ENCODE data around the gene MRPL43.
A peak's percentile ranks its signal among the peaks of the same experiment; 100 is the strongest.

The MRPL43 gene

DNA sequence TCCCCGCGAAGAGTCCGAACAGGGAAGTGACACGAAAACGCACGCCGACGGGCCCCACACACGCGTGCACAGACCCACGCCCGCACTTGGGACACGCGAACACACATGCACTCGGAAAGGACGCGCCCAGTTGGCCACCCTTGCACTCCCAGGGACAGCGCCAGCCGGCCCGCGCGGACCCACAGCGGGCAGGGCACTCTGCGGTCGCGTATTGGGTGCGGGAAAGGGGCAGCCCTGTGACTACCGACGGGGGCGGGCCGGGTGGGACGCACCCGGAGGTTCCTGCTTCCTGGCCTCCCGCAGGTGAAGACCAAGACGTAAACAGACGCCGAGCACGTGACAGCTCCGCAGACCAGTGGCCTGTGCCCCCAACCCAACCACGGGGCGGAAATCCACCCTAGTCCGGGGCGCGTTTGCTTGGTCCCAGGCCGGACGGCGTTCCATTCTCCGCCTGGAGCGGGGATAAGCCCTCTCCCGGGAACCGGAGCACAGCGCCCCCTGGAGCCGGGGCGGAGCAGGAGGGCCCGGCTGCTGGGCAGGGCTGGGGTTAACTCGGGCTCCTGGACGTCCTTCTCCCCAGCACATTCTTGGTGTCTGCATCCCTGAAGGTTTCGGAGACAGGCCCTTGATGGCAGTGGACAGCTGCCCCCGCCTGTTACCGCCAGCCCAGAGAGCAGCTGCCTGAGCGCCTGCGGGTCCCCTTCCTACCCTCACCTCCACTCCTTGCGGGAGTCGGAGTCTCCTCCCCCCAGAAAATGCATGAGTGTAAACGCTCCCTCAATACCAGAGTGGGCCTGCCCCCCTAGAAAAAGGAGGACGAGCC lies 10.3 kb upstream of the MRPL43 start:
- peak; percentile 46 for DNase-seq (ENCODE audit: low read depth)
- TF ChIP-seq, protein P1, sequence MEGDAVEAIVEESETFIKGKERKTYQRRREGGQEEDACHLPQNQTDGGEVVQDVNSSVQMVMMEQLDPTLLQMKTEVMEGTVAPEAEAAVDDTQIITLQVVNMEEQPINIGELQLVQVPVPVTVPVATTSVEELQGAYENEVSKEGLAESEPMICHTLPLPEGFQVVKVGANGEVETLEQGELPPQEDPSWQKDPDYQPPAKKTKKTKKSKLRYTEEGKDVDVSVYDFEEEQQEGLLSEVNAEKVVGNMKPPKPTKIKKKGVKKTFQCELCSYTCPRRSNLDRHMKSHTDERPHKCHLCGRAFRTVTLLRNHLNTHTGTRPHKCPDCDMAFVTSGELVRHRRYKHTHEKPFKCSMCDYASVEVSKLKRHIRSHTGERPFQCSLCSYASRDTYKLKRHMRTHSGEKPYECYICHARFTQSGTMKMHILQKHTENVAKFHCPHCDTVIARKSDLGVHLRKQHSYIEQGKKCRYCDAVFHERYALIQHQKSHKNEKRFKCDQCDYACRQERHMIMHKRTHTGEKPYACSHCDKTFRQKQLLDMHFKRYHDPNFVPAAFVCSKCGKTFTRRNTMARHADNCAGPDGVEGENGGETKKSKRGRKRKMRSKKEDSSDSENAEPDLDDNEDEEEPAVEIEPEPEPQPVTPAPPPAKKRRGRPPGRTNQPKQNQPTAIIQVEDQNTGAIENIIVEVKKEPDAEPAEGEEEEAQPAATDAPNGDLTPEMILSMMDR (IDR thresholded peaks at IDR 0.05; ENCODE audit: low read depth, low read length, missing control alignments), result peak; percentile 87
- H3K4me3 ChIP-seq (ENCODE audit: low read depth, low read length), result peak overlapping the region; percentile 87

DNA sequence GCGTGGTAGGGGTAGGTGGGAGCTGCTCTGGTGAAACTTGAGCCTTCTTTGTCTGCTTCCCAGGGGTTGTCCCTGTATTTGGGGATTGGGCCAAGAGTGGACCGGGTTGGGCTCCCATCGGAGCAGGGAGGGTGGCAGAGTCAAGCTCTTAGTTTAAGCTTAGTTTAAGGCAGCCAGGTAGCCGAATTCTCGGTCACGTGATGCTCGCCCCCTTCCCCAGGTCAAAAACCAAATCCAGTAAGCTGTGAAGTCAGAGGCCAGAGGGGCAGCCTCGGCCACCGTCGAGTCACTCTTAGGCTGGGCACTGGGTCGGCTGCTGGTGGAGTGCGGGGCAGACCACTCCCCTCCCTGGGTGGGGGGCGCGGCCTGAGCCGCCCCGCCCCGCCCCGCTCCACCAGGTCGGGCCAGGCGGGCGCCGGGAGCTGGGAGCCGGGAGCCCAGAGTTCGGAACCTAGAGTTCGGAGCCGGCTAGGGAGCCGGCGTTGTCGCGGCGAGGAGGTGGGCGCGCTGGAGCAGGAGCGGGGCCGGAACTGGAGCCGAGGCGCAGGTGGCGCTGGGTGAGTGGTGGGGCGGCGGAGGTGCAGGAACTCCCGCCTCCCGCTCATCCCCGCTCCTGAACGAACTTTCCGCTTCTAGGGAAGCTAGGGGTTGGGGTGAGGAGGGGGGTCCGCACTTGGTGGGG lies 9.5 kb upstream of the MRPL43 start:
- peak overlapping the region; percentile 87 for H3K4me3 ChIP-seq (ENCODE audit: low read depth, low read length)
- TF ChIP-seq, protein P1 (IDR thresholded peaks at IDR 0.05; ENCODE audit: low read depth, low read length, missing control alignments), result no peak
- DNase-seq (ENCODE audit: low read depth), result no peak

DNA sequence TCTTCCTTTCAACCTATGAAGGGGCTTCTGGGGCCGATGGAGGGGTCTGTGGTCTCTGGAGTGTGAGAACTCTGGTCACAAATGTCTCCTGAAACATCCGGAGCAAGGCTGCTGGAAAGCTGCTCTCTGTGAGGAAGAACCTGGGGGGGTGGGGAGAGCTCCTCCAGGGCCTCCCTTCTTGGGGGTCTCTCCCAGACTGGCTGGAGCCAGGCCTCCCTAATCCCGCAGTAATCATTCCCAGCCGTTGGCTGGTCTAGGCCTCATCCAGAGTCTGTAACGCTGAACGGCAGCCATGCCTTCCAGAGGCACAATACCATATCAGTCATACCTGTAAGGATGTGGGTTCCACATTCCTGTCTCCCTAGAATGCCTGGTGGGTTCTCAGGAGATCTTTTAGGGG lies 7.9 kb upstream of the MRPL43 start:
- no peak for DNase-seq (ENCODE audit: low read depth)
- H3K4me3 ChIP-seq (ENCODE audit: low read depth, low read length), result no peak overlapping the region
- TF ChIP-seq, protein P1 (IDR thresholded peaks at IDR 0.05; ENCODE audit: low read depth, low read length, missing control alignments), result no peak

DNA sequence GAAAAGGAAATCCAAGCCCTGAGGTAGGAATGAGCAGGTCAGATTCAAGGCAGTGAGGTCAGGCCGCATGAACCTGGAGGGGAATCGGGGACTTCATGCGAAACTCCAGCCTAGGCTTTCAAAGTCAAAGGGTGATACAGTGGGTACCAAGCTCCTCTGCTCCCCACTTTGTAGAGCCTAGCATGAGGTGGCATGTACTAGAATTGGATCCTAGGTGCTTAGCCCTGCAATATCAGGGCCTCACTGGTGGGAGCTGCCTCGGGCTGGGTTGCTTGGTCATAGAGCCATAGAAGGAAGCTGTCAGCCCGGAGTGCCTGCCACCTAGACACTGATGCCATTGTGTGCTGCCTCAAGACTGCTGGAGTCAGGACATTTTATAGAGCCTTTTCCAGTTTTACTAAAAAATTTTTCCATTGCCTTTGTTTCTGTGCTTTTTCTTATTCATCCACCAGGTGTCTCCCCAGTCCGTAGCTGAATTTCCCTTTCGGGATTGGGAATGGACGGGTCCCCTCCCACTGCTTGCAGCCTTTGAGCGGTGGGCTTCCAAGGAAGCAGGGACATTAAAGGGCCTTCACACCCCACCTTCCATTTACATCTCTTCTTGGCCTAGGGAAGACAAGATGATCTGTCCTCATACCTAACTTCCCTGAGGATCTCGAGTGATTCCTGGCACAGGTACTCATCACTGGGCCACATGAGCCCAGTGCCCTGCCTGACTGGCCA lies 6.8 kb upstream of the MRPL43 start:
- DNase-seq (ENCODE audit: low read depth), result no peak
- H3K4me3 ChIP-seq (ENCODE audit: low read depth, low read length), result no peak overlapping the region
- TF ChIP-seq, protein P1 (IDR thresholded peaks at IDR 0.05; ENCODE audit: low read depth, low read length, missing control alignments), result peak; percentile 34

DNA sequence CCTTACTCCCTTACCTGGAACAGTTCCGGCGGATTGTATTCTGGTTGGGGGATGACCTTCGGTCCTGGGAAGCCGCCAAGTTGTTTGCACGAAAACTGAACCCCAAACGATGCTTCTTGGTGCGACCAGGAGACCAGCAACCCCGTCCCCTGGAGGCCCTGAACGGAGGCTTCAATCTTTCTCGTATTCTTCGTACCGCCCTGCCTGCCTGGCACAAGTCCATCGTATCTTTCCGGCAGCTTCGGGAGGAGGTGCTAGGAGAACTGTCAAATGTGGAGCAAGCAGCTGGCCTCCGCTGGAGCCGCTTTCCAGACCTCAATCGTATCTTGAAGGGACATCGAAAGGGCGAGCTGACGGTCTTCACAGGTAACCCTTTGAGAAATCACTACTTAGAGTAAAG lies 1.8 kb upstream of the MRPL43 start:
- no peak overlapping the region for H3K4me3 ChIP-seq (ENCODE audit: low read depth, low read length)
- TF ChIP-seq, protein P1 (IDR thresholded peaks at IDR 0.05; ENCODE audit: low read depth, low read length, missing control alignments), result no peak
- DNase-seq (ENCODE audit: low read depth), result no peak

DNA sequence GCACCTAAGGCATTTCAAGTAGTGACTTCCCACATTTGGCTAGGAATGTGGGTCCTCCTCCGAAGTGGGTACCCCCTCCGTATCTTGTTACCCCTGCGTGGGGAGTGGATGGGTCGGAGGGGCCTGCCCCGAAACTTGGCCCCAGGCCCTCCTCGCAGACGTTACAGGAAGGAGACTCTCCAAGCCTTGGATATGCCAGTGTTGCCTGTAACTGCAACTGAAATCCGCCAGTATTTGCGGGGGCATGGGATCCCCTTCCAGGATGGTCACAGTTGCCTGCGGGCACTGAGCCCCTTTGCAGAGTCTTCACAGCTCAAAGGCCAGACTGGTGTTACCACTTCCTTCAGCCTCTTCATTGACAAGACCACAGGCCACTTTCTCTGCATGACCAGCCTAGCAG lies 869 bp upstream of the MRPL43 start:
- TF ChIP-seq, protein P1 (IDR thresholded peaks at IDR 0.05; ENCODE audit: low read depth, low read length, missing control alignments), result no peak
- no peak for DNase-seq (ENCODE audit: low read depth)
- peak overlapping the region; percentile 81 for H3K4me3 ChIP-seq (ENCODE audit: low read depth, low read length)
